Upper lobe of left lung (tissue), 4 donors: ENCODE data around the gene TOR4A.
A peak's percentile ranks its signal among the peaks of the same experiment; 100 is the strongest.

Experiments
- EP300 ChIP-seq, 4 donors: sonication (generic); formaldehyde crosslinking; IDR thresholded peaks; one replicate each; pipeline ENCODE4 v1.5.1; 2017; ENCODE audit warnings: antibody characterized with exemption in 4 of 4, control low read depth in 2 of 4
- POLR2AphosphoS5 ChIP-seq, 2 donors: sonication (generic); formaldehyde crosslinking; IDR thresholded peaks; one replicate each; pipeline ENCODE4 v1.5.1; 2017; ENCODE audit warnings: antibody characterized with exemption in 2 of 2

- TF ChIP-seq POLR2AphosphoS5 (IDR thresholded peaks at IDR 0.05) (peak; percentile 60 to 76), EP300 (IDR thresholded peaks at IDR 0.05) (peak in 2 of 4 donors; percentile 44 to 59)
Measured at GRCh38 chr9:137269231-137269772, 8.2 kb upstream of the TOR4A start.
